GM19240 (cell line): Measurements from ENCODE around the gene ESYT1.
"Not testable (repeated sequence)": the region's sequence is repeated elsewhere in the genome, so short reads cannot be mapped to it uniquely, and the experiment has no call there.

Source experiments
- DNase-seq: peaks from one replicate; pipeline ENCODE4 v3.0.0; 2011; ENCODE audit warnings: low spot score; ENCODE audit not compliant: insufficient read length

ESYT1 gene

DNA sequence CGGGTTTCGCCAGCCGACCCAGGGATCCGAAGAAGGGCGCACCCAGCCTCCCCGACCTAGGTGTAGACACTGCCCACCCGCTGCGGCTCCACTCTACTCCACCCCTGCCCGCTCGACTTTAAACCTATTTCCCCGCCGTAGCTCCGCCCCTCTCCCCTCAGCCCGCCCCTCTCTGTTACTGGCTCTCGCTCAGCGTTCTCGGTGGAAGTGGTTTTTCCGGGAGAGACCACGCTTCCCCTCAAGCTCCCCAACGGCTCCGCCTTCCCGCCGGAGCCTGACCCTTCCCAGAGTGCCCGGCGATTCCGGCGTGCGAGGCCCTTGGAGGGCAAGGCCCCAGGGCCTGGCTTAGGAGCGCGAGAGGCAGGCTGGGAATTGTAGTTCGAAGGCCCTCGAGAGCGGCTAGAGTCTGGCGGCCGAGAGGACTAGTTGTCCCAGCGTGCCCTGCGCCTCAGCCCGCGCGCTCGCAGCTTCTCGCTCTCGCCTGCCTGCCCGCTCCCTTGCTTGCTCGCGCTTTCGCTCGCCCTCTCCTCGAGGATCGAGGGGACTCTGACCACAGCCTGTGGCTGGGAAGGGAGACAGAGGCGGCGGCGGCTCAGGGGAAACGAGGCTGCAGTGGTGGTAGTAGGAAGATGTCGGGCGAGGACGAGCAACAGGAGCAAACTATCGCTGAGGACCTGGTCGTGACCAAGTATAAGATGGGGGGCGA, 23.8 kb upstream of the ESYT1 start, which contains the start of gene PA2G4:
Gene PA2G4 (plus strand): TSS at position 451 of the 706 bp plus-strand sequence. CDS start 179 bp downstream, at position 630.
- peak; percentile 95 for DNase-seq

- no peak for DNase-seq
These were observed 23.1 kb upstream of the ESYT1 start for GRCh38 chr12:56104815-56105608.

DNA sequence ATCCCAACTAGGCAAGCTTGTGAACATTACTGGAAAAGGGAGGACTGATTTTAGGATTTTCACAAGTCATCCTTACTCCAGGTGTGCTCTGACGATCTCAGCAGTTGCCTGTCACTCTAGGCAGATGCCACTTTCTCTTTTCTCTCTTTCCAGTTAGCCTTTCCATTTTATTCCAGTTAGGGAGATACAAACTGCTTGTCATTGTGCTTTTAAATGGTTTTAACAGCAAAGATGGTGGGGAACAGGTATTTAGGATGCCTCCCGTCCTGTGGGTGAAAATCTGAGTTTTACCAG, 22.5 kb upstream of the ESYT1 start:
- no peak for DNase-seq

- DNase-seq, result no peak
These were observed 20.8 kb upstream of the ESYT1 start for GRCh38 chr12:56107242-56107641.

DNA sequence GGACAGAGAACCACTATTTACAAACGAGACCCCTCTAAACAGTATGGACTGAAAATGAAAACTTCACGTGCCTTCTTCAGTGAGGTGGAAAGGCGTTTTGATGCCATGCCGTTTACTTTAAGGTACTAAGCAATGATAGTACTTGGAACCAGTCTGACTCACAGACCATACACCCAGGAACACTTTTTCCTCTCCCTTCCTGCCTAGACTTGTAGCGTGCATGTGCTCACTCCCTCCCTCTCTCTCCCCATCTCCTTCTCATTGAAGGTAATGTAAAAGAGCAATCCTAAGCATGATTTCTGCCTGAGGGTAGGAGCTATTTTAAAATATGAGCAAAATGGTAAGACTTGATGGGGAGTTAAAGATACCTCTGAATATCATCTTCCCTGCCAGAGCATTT, 17.5 kb upstream of the ESYT1 start:
- no peak for DNase-seq

DNA sequence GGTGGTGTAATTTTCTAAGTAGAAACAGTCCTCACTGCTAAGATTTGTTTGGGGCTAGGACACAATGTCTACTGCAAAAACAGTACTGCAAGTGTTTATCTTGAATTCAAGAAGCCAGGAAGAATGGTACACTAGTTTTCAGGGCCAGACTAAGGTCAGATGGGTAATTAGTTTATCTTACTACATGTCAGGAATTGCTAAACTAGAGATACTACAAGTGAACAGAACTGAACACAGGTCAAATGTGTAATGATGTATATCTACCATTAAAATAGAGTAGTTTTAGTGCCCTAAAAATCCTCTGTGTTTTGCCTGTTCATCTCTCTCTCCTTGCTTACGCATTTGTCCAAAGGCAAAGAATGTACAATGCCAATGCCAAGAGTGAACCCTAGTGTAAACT, 14.0 kb upstream of the ESYT1 start:
- DNase-seq, result no peak

DNA sequence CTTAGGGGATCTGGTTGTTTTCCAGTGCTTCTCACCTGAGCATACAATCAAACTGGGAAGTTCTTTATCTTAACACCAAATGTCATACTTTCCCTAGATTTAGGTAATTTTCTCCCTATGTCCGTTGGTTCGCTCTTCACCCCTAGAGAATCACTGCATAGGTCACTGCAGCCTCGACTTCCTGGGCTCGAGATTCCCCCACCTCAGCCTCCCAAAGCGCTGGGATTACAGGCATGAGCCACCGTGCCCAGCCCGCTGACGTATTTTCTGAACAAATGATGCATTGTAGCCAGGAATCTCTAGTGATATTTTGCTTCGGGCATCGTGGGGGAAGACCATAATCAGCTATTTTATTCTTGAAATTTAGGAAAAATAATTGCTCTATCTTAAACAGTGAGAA, 12.7 kb upstream of the ESYT1 start:
- no peak for DNase-seq

- DNase-seq, result peak; percentile 41
These were observed 11.6 kb upstream of the ESYT1 start, which contains the start of gene RPL41 for GRCh38 chr12:56116267-56117081. Gene RPL41 (plus strand): TSS chr12:56116633.

DNA sequence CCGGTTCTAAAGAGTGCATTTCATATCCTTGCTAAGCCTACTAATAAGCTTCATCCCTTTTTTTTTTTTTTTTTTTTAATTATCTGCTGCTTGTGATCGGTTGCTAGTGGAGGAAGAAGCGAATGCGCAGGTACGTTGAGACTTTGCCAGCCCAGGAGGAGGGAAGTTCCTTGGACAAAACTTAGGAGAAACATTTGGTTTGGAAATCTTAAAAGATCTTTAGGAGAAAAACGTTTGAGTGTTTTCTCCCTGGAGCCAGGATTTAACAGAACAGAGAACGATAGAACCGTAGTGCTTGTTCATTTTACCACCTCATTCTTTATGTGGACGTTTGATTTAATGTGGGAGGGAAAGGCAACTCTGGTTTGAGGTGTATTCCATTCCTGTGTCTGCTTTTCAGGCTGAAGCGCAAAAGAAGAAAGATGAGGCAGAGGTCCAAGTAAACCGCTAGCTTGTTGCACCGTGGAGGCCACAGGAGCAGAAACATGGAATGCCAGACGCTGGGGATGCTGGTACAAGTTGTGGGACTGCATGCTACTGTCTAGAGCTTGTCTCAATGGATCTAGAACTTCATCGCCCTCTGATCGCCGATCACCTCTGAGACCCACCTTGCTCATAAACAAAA, 10.9 kb upstream of the ESYT1 start:
- not testable (repeated sequence) for DNase-seq

DNA sequence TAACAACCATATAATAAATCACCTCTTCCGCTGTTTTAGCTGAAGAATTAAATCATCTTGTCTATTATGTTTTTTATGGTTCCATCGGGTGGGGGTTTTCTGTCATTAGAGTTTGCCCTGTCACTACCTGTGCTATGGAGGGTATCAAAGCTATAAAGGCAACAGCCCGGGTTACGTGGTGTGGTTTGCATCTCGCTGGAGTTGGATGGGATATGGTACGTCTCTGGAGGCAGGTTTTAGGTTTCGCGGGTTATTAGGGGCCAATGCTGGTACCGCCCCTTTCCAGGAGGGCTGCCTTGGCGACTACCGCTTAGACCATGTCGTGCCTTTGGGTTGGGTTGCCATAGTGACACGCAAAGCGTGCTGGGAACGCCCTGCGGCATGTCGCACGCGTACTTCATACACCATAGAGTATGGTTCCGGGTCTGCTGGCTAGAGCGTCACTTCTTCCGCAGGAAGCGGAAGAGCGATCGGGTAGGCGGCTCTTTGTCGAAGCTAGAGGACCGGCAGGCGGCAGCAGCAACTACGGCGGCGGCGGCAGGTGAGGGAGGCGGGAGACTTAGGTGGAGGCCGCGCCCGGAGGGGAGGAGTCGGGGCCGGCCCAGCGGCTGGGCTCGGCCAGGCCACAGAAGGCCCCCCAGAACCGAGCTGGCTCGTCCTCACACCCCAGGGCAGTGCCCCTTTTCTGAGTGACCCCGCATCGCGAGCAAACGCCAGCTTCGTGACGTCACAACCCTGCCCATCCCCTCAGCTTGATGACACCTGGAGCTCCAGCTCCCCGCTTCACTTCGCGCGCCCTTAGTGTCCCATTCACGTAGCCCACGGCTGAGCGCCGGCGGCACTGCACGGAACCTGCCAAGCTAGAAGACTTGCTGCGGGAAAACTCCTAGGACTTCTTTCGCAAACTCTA, 10.0 kb upstream of the ESYT1 start, which contains the start of gene ZC3H10:
Gene ZC3H10 (plus strand): TSS at position 489 of the 910 bp plus-strand sequence. CDS start 2,297 bp downstream, outside the sequence.
- peak; percentile 62 for DNase-seq

- no peak for DNase-seq
These were observed 9.2 kb upstream of the ESYT1 start for GRCh38 chr12:56118688-56119357.

DNA sequence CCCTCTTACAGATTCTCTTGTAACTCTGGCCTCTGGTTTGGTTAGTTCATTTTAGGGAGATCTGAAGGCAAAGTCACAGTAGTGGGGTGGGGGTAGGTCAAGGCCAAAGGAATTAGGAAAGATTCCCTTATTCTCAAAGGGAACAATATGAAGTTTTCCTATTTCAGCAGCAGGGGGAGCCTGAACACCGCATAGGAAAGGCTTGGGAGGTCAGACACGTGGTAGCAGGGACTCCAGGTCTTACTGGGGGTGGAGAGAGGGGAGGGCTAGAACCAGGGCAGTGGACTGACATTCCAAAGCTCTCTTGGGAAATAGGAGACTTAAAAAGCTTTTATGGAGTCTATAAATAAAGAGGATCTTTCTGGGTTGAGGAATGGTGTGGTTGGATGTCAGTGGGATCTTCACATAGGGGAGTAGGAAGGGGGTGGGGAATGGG, 8.7 kb upstream of the ESYT1 start:
- DNase-seq, result no peak

- no peak for DNase-seq
These were observed 7.8 kb upstream of the ESYT1 start for GRCh38 chr12:56120158-56120846.

- no peak for DNase-seq
These were observed 6.7 kb upstream of the ESYT1 start for GRCh38 chr12:56121204-56121870.

GRCh38 chr12:56122637-56123036, 5.4 kb upstream of the ESYT1 start:
- DNase-seq, result no peak

GRCh38 chr12:56124133-56124532, 3.9 kb upstream of the ESYT1 start:
- no peak for DNase-seq

GRCh38 chr12:56126732-56127239, 1.3 kb upstream of the ESYT1 start:
- DNase-seq, result no peak

DNA sequence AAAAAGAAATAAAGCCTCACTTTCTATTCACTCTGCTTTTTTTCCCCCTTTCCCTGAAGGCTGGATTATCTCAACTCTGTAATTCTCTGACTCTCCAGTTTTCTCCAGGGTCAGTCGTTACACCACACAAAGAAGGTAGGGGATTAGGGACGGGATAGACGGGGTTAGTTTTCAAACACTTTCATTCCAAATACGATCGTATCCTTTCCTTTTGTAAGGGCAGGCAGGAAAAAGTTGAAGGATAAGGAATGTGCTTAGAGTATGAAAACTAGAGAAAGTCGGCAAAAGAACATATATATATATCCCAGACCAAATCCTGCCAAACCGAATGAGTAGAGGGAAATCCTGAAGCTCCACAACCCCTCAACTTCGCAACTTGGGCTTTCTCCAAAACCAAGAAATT, 581 bp upstream of the ESYT1 start:
- DNase-seq, result no peak
